GM12874 (cell line): ENCODE results near the gene SNX9.

Source experiments
- CTCF ChIP-seq: IDR thresholded peaks from 2 replicates; pipeline ENCODE4 v1.5.1; 2011; ENCODE audit warnings: low read depth, mild to moderate bottlenecking, control low read depth, low read length, moderate library complexity; ENCODE audit not compliant: insufficient read depth

SNX9 gene

GRCh38 chr6:157861184-157861583 lies 38.1 kb downstream of the SNX9 start:
- TF ChIP-seq CTCF: no peak

GRCh38 chr6:157861814-157862213 lies 38.8 kb downstream of the SNX9 start:
- no peak for TF ChIP-seq CTCF

- TF ChIP-seq CTCF: no peak
Observed at GRCh38 chr6:157862706-157863105, 39.7 kb downstream of the SNX9 start.

- TF ChIP-seq CTCF: no peak
Observed at GRCh38 chr6:157864185-157864761, 41.2 kb downstream of the SNX9 start.

- no peak for TF ChIP-seq CTCF
Observed at GRCh38 chr6:157865249-157865648, 42.2 kb downstream of the SNX9 start.

- TF ChIP-seq CTCF: no peak
Observed at GRCh38 chr6:157867155-157867559, 44.1 kb downstream of the SNX9 start.

GRCh38 chr6:157867981-157868380 lies 44.9 kb downstream of the SNX9 start:
- TF ChIP-seq CTCF: no peak
